ENCODE measurements around the gene SIAH1. TPM values are rescaled to one million over a fixed set of nuclear protein-coding genes. Genes with fewer than 3 reads are reported as not detected.

The SIAH1 gene
- total RNA-seq, 1 donor = 28.9 TPM

- no peak for DNase-seq (ENCODE audit: low read depth)
Observed at GRCh38 chr16:48330841-48331192, 54.4 kb downstream of the SIAH1 start.

GRCh38 chr16:48330189-48330840, 54.9 kb downstream of the SIAH1 start:
- TF ChIP-seq CTCF (IDR thresholded peaks at IDR 0.05; ENCODE audit: insufficient read depth, low read depth, low read length) = no peak
- DNase-seq (ENCODE audit: low read depth) = no peak

More at GRCh38 chr16:48330841-48331192, 54.4 kb downstream of the SIAH1 start:
- TF ChIP-seq CTCF (IDR thresholded peaks at IDR 0.05; ENCODE audit: insufficient read depth, low read depth, low read length) = no peak
- no peak overlapping the region for H3K4me3 ChIP-seq (ENCODE audit: low read depth, low read length)

GRCh38 chr16:48329138-48329537, 56.1 kb downstream of the SIAH1 start:
- H3K4me3 ChIP-seq (ENCODE audit: low read depth, low read length) = no peak overlapping the region
- DNase-seq (ENCODE audit: low read depth) = no peak
- TF ChIP-seq CTCF (IDR thresholded peaks at IDR 0.05; ENCODE audit: insufficient read depth, low read depth, low read length) = no peak

More at GRCh38 chr16:48330189-48330840, 54.9 kb downstream of the SIAH1 start:
- H3K4me3 ChIP-seq (ENCODE audit: low read depth, low read length) = no peak overlapping the region

- no peak overlapping the region for H3K4me3 ChIP-seq (ENCODE audit: low read depth, low read length)
- TF ChIP-seq CTCF (IDR thresholded peaks at IDR 0.05; ENCODE audit: insufficient read depth, low read depth, low read length) = no peak
- no peak for DNase-seq (ENCODE audit: low read depth)
Observed at GRCh38 chr16:48326915-48327314, 58.3 kb downstream of the SIAH1 start.

- TF ChIP-seq CTCF (IDR thresholded peaks at IDR 0.05; ENCODE audit: insufficient read depth, low read depth, low read length) = no peak
- H3K4me3 ChIP-seq (ENCODE audit: low read depth, low read length) = no peak overlapping the region
- DNase-seq (ENCODE audit: low read depth) = peak; percentile 51
Observed at GRCh38 chr16:48323783-48324775, 61.1 kb downstream of the SIAH1 start.

GRCh38 chr16:48321317-48322036, 63.7 kb downstream of the SIAH1 start:
- no peak overlapping the region for H3K4me3 ChIP-seq (ENCODE audit: low read depth, low read length)
- no peak for TF ChIP-seq CTCF (IDR thresholded peaks at IDR 0.05; ENCODE audit: insufficient read depth, low read depth, low read length)
- DNase-seq (ENCODE audit: low read depth) = peak; percentile 63
